ENCODE data around the gene PCYOX1L. TPM values are rescaled to one million over a fixed set of nuclear protein-coding genes. Genes with fewer than 3 reads are reported as not detected.
A peak's percentile ranks its signal among the peaks of the same experiment; 100 is the strongest.

Gene PCYOX1L
- total RNA-seq, 4 donors from 2014 or later: 2.5 to 4.7 (median 3.8) TPM

- TF ChIP-seq EP300 (IDR thresholded peaks at IDR 0.05) (no peak), CTCF (IDR thresholded peaks at IDR 0.05) (no peak), POLR2A (IDR thresholded peaks at IDR 0.05) (peak; percentile 36 to 39), POLR2AphosphoS5 (IDR thresholded peaks at IDR 0.05) (peak; percentile 58)
- 0 to 21% methylated on average over 2 to 7 of the region's 15 CpGs for WGBS, 2 donors (ENCODE audit: low coverage in 1 of 2)
- Histone ChIP-seq H3K9me3 (no peaks in the 10 kb centered on the region), H3K36me3 (peaks cover 12 to 80% of the 10 kb centered on the region in 2 donors), H3K4me1 (peaks cover 0 to 46% (median 14%) of the 10 kb centered on the region in 3 donors), H3K27ac (peak overlapping the region; percentile 93 to 100 (median 95)), H3K4me3 (peak overlapping the region; percentile 74 to 84), H3K27me3 (no peaks in the 10 kb centered on the region)
- no peak for ATAC-seq
These were observed 53.0 kb downstream of the PCYOX1L start for GRCh38 chr5:149410721-149411432.

- Histone ChIP-seq H3K27ac (peak overlapping the region; percentile 93 to 100 (median 95)), H3K4me1 (peaks cover 0 to 52% (median 18%) of the 10 kb centered on the region in 3 donors)
- WGBS, 2 donors (ENCODE audit: low coverage in 1 of 2): 0 to 33% methylated on average over 1 of the region's 9 CpGs
These were observed 54.1 kb downstream of the PCYOX1L start for GRCh38 chr5:149411738-149412519.

GRCh38 chr5:149412783-149413476 is 55.1 kb downstream of the PCYOX1L start:
- H3K27ac ChIP-seq: peak overlapping the region; percentile 93 to 100 (median 95)
- H3K27me3 ChIP-seq: no peaks in the 10 kb centered on the region
- peaks cover 12 to 100% of the 10 kb centered on the region in 2 donors for H3K36me3 ChIP-seq
- 16 to 50% methylated on average over 4 to 6 of the region's 8 CpGs for WGBS, 2 donors (ENCODE audit: low coverage in 1 of 2)
- H3K4me1 ChIP-seq: peaks cover 0 to 62% (median 24%) of the 10 kb centered on the region in 3 donors
- no peaks in the 10 kb centered on the region for H3K9me3 ChIP-seq
- H3K4me3 ChIP-seq: peak overlapping the region; percentile 74 to 84
- no peak for TF ChIP-seq EP300 (IDR thresholded peaks at IDR 0.05)
- peak; percentile 12 to 46 for TF ChIP-seq POLR2A (IDR thresholded peaks at IDR 0.05)
- peak; percentile 20 for ATAC-seq

More at GRCh38 chr5:149411738-149412519, 54.1 kb downstream of the PCYOX1L start:
- Histone ChIP-seq H3K4me3 (peak overlapping the region; percentile 74 to 84), H3K36me3 (peaks cover 12 to 91% of the 10 kb centered on the region in 2 donors), H3K27me3 (no peaks in the 10 kb centered on the region), H3K9me3 (no peaks in the 10 kb centered on the region)
- TF ChIP-seq POLR2A (IDR thresholded peaks at IDR 0.05) (peak; percentile 24 to 37), CTCF (IDR thresholded peaks at IDR 0.05) (no peak), POLR2AphosphoS5 (IDR thresholded peaks at IDR 0.05) (peak; percentile 30), EP300 (IDR thresholded peaks at IDR 0.05) (no peak)
- no peak for ATAC-seq

- ATAC-seq: no peak
- Histone ChIP-seq H3K27me3 (no peaks in the 10 kb centered on the region), H3K27ac (peak overlapping the region; percentile 93 to 100 (median 95)), H3K4me1 (peaks cover 0 to 70% (median 30%) of the 10 kb centered on the region in 3 donors), H3K4me3 (peak overlapping the region; percentile 74 to 84), H3K36me3 (peaks cover 12 to 100% of the 10 kb centered on the region in 2 donors), H3K9me3 (no peaks in the 10 kb centered on the region)
- 26 to 30% methylated on average over 13 to 14 of the region's 16 CpGs for WGBS, 2 donors (ENCODE audit: low coverage in 1 of 2)
- TF ChIP-seq CTCF (IDR thresholded peaks at IDR 0.05): no peak
- no peak for TF ChIP-seq EP300 (IDR thresholded peaks at IDR 0.05)
- TF ChIP-seq POLR2A (IDR thresholded peaks at IDR 0.05): peak in 1 of 2 donors; percentile 17
- TF ChIP-seq POLR2AphosphoS5 (IDR thresholded peaks at IDR 0.05): no peak
These were observed 55.8 kb downstream of the PCYOX1L start for GRCh38 chr5:149413477-149414210.
